Activated naive CD8-positive, alpha-beta T cell treated with anti-CD3 and anti-CD28 coated beads, Interleukin-2, amount 50 U/mL, for 24 hours (primary cell): ENCODE measurements around the gene ARID5B.
A peak's percentile ranks its signal among the peaks of the same experiment; 100 is the strongest.

Experiments used
- ATAC-seq: fragments of 150-1000 bp; cut with Tn5 transposase; one replicate; pipeline ENCODE4 v1.10.0; 2021
- DNase-seq: peaks from one replicate; pipeline ENCODE4 v3.0.0; 2021
- H3K27ac Mint-ChIP-seq: one replicate; pipeline ENCODE4 v1.8.0; 2021; ENCODE audit warnings: mild to moderate bottlenecking, mixed read lengths
- H3K27me3 Mint-ChIP-seq: one replicate; pipeline ENCODE4 v1.8.0; 2021; ENCODE audit warnings: mixed read lengths
- H3K36me3 Mint-ChIP-seq: one replicate; pipeline ENCODE4 v1.8.0; 2021; ENCODE audit warnings: low read depth, mixed read lengths
- H3K4me1 Mint-ChIP-seq: one replicate; pipeline ENCODE4 v1.8.0; 2021; ENCODE audit warnings: mixed read lengths
- H3K4me3 Mint-ChIP-seq: one replicate; pipeline ENCODE4 v1.8.0; 2021; ENCODE audit warnings: mild to moderate bottlenecking, moderate library complexity, mixed read lengths
- H3K9me3 Mint-ChIP-seq: one replicate; pipeline ENCODE4 v1.8.0; 2021; ENCODE audit warnings: mixed read lengths

Gene ARID5B

DNA sequence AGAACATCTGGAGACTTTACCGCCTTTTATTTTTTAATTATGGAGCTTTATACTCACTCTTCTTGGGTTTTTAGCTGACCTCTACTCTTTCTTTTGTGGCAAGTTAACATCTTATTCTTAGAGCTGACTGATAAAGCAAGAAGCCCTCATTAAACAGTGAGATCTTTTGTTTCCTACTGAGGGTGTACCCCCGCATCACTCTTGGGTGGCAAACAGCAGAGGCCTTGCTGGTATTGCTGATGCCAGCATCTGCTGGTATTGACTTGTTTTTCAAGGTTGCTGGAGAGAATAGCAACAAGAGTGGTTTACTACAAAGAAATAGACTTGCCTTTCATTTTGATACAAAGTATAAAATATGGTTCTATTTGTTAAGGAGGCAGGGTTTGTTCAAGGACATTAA lies 154.7 kb downstream of the ARID5B start:
- no peak for DNase-seq
- Mint-ChIP-seq H3K27me3 (no peaks in the 10 kb centered on the region), H3K27ac (peak overlapping the region; percentile 38), H3K36me3 (peaks cover 95% of the 10 kb centered on the region), H3K4me1 (peaks cover 83% of the 10 kb centered on the region), H3K9me3 (peaks cover 17% of the 10 kb centered on the region), H3K4me3 (no peak overlapping the region)
- no peak for ATAC-seq

DNA sequence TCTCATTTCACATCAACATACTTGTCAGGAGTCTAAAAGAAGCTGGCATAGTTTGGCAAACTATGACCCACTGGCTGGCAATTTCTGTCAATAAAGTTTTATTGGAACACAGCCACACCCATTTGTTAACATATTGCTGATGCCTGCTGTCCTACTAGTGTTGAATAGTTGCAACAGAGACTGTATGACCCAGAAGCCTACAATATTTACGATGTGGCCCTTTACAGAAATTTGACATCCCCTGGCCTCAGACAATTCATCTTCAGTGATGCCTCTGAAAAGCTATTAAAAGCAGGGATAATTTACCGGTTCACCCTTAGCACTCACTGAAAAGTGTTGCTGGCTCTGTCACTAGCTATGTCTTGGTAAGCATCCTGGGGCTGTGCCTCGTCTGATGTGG lies 155.2 kb downstream of the ARID5B start:
- peaks cover 83% of the 10 kb centered on the region for H3K4me1 Mint-ChIP-seq
- peaks cover 19% of the 10 kb centered on the region for H3K9me3 Mint-ChIP-seq
- H3K27ac Mint-ChIP-seq = peak overlapping the region; percentile 19
- DNase-seq = no peak
- no peak for ATAC-seq
- peaks cover 95% of the 10 kb centered on the region for H3K36me3 Mint-ChIP-seq
- H3K27me3 Mint-ChIP-seq = no peaks in the 10 kb centered on the region
- H3K4me3 Mint-ChIP-seq = no peak overlapping the region

DNA sequence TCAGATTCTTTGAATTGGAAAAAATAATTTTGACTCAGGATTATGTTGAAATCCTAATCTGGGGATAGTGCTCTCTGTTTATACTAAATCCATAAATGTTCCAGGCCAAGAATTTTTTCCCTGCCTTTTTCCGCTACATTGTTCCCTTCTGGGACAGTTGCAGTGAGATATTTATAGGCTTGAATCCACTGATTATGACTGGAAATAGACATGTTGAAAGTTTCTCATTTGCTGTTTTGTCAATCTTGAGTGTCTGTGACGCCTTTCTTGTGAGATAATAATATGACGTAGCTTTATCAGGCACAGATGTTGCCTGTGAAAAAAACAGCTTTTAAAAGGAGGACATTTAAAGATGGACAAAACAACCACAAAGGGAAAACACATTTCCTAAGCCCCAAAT lies 155.9 kb downstream of the ARID5B start:
- Mint-ChIP-seq H3K36me3 (peaks cover 93% of the 10 kb centered on the region), H3K27me3 (no peaks in the 10 kb centered on the region), H3K4me1 (peaks cover 83% of the 10 kb centered on the region), H3K4me3 (no peak overlapping the region), H3K27ac (peak overlapping the region; percentile 17), H3K9me3 (peaks cover 22% of the 10 kb centered on the region)
- DNase-seq = no peak
- no peak for ATAC-seq

DNA sequence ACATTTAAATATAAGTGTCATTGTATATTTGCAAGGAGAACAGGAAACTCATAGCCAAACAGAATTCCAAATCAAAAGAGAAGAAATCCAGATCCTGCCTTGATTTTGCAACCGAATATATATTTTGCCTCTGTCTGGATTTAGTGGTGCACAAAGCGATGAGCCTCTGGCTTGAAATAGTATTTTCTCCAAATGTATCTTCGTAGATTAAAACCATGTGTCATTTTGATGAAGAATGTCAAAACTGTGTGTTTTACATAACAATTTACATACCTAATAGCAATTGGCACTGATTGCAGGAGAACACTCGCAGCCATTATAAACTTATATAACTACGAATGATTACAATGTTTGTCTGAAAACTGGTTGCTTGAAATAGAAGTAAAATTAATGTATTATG lies 156.4 kb downstream of the ARID5B start:
- ATAC-seq (no peak), DNase-seq (no peak)
- Mint-ChIP-seq H3K4me3 (no peak overlapping the region), H3K9me3 (peaks cover 17% of the 10 kb centered on the region), H3K36me3 (peaks cover 93% of the 10 kb centered on the region), H3K4me1 (peaks cover 83% of the 10 kb centered on the region), H3K27ac (no peak overlapping the region), H3K27me3 (no peaks in the 10 kb centered on the region)

DNA sequence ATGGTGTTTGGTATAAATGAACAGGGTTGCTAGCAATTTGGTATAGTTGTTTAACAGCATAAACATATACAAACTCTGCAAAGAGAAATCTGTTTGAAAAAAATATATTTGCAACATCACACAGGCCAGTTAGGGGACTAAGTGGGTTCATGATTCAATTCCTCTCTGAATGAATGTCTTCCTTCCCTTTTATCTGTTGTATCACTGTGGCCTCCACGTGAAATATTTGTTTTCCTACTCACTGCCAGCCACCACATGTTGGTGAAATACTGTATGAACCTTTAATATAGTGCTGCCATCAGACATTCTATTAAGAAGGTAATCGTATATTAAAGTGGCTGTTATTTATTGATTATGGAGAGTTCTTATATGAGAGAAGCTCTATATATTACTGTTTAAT lies 157.0 kb downstream of the ARID5B start:
- DNase-seq (no peak), ATAC-seq (no peak)
- Mint-ChIP-seq H3K9me3 (peaks cover 12% of the 10 kb centered on the region), H3K27me3 (no peaks in the 10 kb centered on the region), H3K4me3 (no peak overlapping the region), H3K4me1 (peaks cover 83% of the 10 kb centered on the region), H3K27ac (peak overlapping the region; percentile 59), H3K36me3 (peaks cover 92% of the 10 kb centered on the region)

DNA sequence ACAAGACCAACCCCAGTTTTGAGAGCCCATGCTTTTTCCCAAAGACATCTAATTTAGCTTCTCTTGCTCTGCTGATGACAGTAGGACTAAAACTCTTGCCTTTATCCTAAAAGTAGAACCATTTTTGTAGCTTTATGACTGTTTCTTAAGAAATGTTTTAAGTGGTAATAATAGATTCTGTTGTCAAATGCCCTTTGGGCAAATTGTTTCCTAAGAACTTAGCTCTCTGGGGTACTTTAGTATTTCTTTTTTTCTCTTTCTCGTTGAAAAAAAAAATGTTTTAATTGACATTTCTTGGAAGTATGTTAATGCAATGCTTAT lies 157.4 kb downstream of the ARID5B start:
- Mint-ChIP-seq H3K36me3 (peaks cover 92% of the 10 kb centered on the region), H3K4me3 (no peak overlapping the region), H3K9me3 (peaks cover 12% of the 10 kb centered on the region), H3K4me1 (peaks cover 83% of the 10 kb centered on the region), H3K27me3 (no peaks in the 10 kb centered on the region), H3K27ac (no peak overlapping the region)
- no peak for ATAC-seq
- no peak for DNase-seq

DNA sequence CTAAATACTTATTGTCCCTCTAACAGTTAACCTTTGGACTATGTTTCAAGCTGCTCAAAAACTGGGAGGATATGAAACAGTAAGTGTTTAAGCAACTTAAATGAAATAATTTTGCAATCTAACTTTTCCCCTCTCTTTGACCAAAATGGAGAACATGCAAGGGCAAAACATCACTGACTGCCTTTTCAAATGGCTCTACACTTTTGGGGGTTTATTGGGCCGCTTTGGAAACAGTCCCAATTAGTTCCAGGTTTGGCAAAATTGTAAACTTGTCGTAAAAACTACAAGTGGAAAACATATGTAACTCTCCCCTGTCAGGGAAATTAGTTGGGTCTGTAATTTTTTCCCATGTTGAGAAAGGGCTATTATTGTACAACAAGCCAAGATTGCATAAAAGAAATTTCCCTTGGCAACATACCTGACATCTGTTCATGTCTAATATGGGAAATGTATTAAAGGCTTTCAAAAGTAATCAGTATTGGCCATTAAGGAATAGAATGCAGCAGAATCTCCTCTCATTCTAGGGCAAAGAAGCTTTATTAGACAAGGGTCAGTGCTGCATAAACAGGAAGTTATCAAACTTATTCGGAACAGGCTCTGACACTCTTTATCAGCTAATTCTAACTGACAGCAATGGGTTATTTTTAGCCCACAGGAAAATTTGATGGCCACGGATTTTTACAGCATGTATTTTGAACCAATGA lies 157.9 kb downstream of the ARID5B start:
- H3K9me3 Mint-ChIP-seq = peaks cover 12% of the 10 kb centered on the region
- H3K4me3 Mint-ChIP-seq = no peak overlapping the region
- no peak for ATAC-seq

DNA sequence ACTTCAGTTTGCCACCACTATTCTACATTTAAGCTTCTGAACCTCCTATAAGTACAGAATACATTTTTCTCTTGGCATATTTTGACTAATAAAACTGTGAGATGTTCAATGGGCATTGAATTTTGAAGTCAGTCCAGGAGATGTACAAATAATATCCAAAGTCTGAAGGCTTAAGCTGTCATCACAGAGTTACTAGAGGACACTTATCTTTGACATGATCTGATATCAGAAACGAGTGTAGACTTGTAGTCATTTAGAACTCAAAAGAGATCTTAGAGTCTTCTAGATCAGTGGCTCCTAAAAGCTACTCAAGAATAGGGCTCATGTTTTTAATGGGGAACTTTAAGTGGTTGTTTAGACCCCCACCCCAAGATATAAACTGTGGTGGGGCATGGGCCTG lies 160.5 kb downstream of the ARID5B start:
- no peaks in the 10 kb centered on the region for H3K27me3 Mint-ChIP-seq
- DNase-seq (no peak), ATAC-seq (no peak)
- H3K36me3 Mint-ChIP-seq = peaks cover 89% of the 10 kb centered on the region
- peaks cover 67% of the 10 kb centered on the region for H3K4me1 Mint-ChIP-seq
- H3K9me3 Mint-ChIP-seq = peaks cover 12% of the 10 kb centered on the region
- H3K4me3 Mint-ChIP-seq = peak overlapping the region; percentile 7
- H3K27ac Mint-ChIP-seq = peak overlapping the region; percentile 89

More for the DNA sequence above, 157.9 kb downstream of the ARID5B start:
- Mint-ChIP-seq H3K27me3 (no peaks in the 10 kb centered on the region), H3K4me1 (peaks cover 83% of the 10 kb centered on the region), H3K36me3 (peaks cover 92% of the 10 kb centered on the region), H3K27ac (peak overlapping the region; percentile 40)
- DNase-seq = no peak

DNA sequence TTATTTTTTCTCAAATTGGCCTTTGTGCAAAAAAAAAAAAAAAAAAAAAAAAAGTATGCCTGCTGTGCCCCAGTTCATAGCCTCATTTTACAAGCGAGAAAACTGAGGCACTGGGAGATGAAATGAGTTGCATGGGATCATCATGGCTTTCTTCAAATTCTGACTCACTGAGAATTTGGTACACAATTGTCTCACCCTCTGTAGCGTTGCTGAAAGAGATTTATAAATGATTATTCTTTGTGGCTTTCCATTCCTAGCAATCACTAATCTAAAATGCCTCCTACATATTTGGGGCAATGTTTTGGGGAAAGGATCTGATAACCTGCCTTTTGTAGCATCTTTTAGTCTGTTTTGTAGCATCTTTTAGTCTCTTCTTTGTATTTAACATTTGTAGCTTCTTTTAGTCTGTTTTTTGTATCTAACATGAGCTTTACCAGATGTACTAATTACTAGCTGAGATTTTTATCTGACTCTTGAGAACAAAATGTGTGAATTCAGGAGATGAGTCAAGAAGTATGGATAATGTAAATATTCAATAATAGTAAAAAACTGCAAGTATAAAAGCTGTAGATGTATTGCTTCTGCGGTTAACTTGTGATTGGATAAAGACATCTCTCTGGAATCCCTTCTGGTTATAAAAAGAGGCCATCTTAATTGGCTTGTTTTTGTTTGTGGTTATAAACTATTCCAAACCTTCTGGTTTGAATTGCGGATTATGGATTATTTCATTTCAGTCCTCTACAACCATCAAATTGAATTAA lies 161.4 kb downstream of the ARID5B start:
- Mint-ChIP-seq H3K27ac (peak overlapping the region; percentile 89), H3K9me3 (peaks cover 12% of the 10 kb centered on the region), H3K36me3 (peaks cover 81% of the 10 kb centered on the region), H3K4me1 (peaks cover 66% of the 10 kb centered on the region), H3K27me3 (no peaks in the 10 kb centered on the region), H3K4me3 (no peak overlapping the region)
- DNase-seq (no peak), ATAC-seq (peak; percentile 75)

DNA sequence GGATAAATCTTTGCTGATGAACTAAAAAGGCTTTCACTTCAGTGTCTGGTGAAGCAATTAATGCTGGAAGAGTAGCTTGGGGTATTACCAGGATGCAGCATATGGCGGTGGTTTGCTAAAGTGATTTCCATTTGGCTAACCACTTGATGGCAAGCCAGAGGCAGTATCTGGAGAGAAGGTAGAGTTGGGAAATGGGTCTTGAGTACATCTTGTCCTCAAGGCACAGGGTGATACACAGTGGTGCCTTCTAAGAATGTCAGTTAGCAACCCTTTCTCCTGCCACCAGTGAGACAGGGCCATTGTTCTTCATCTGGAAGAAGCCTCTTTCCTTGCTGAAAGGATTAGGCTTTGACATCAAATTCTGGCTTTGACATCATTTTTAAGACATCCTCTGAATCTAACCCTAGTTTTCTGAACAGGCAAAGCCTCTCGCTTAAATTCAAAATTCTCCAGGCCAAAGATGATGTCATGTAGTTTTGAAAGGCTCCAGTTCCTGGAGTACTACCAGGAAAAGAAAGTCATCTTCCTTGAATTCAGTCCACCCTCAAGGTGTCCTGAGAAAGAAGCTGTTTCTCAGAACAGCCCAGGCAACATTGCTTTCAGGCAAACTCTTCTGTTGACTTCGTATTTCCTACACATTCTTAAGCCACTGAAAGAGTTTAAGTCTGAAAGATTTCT lies 162.4 kb downstream of the ARID5B start:
- Mint-ChIP-seq H3K36me3 (peaks cover 73% of the 10 kb centered on the region), H3K27me3 (no peaks in the 10 kb centered on the region), H3K9me3 (peaks cover 12% of the 10 kb centered on the region), H3K4me1 (peaks cover 60% of the 10 kb centered on the region), H3K4me3 (no peak overlapping the region), H3K27ac (peak overlapping the region; percentile 65)
- ATAC-seq (peak; percentile 43), DNase-seq (no peak)

DNA sequence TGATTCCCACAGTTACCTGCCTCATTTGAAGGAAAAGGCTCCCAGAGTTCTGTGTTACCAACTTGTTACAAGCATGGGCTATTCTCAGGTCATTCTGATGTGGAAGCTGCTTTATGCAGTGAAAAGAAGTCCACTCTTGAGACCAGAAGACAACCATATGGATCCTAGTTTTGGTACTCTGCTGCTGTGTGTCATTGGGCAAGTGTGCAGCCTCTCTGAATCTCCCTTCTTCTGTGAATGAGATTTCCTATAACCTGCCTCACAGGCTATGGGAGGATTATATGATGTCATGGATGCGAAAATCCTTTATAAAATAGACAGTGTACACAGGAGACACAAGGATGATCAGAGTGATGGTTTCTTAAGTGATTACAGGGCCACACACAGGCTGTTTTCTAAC lies 166.1 kb downstream of the ARID5B start:
- Mint-ChIP-seq H3K27ac (no peak overlapping the region), H3K27me3 (no peaks in the 10 kb centered on the region), H3K9me3 (no peaks in the 10 kb centered on the region), H3K4me3 (no peak overlapping the region), H3K4me1 (peaks cover 51% of the 10 kb centered on the region), H3K36me3 (peaks cover 70% of the 10 kb centered on the region)
- DNase-seq = no peak
- ATAC-seq = no peak

DNA sequence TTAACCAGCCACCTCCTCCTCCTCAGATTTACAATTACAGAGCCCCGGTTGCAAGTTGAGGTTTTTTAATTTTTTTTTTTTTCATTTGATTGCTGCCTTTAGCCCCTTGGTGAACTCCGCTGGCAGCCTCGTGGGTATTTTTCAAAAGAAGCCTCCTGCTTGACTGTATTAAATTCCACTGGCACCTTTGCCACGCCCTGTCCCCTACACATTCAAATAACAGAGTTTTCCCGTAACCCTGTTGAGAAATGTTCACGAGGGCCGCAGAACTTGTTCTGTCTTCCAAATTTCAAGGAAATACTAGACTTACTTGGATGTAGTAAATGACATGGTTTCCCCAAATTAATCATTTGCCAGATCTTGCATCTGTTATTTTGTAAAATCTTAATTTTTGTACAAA lies 167.0 kb downstream of the ARID5B start:
- Mint-ChIP-seq H3K4me1 (peaks cover 50% of the 10 kb centered on the region), H3K27me3 (no peaks in the 10 kb centered on the region), H3K9me3 (no peaks in the 10 kb centered on the region), H3K27ac (peak overlapping the region; percentile 6), H3K36me3 (peaks cover 72% of the 10 kb centered on the region), H3K4me3 (no peak overlapping the region)
- ATAC-seq (no peak), DNase-seq (no peak)

DNA sequence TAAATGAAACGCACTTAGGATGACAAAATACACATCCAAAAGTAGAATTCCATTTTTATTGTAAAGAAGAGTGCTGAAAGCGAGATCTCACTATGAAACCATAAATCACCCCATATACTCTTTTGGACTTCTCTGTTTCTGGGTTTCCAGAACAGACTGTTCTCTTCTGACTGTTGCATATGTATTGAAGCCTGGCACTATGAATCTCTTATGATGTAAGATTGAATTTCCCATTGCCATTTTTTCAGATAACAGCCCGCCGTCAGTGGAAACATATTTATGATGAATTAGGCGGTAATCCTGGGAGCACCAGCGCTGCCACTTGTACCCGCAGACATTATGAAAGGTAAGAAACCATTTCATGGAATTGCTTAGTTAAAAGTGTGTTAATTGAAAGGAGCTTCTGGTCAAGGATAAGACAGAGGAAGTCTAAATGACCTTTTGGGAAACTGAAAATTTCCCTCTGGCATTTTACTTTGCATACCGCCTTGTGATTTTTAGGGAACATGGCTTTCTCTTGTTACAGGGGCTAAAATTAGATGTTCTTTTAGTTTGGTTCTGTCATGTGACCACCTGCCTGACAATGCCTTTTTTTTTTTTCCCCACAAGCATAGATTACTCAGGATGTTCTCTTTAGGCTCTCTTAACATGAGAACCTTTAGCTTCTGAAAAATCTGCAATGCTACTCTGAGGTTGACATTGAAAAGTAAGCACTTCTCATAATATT lies 168.1 kb downstream of the ARID5B start:
- no peak overlapping the region for H3K4me3 Mint-ChIP-seq
- H3K9me3 Mint-ChIP-seq = no peaks in the 10 kb centered on the region
- no peak overlapping the region for H3K27ac Mint-ChIP-seq
- ATAC-seq = no peak
- no peaks in the 10 kb centered on the region for H3K27me3 Mint-ChIP-seq
- H3K36me3 Mint-ChIP-seq = peaks cover 66% of the 10 kb centered on the region
- DNase-seq = no peak
- peaks cover 42% of the 10 kb centered on the region for H3K4me1 Mint-ChIP-seq

DNA sequence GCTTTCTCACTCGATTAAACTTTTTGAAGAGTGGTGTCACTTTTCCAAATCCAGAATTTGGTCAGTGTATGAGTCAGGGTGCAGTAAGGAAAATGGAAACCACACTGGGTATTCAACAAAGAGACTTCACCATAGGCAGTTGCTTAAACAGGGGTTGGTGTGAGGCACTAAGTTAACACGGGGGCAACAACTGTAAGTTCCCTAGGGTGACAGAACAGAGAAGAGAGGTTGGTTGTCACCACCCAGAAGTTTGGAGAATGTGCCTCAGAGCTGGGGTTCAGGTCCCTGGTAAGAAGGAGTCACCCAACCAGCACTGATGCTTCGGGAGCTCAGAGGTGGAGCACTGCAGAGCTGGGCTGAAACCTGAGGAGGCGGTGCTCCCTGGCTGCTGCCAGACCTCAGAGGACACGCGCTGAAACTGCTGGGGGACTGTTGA lies 170.4 kb downstream of the ARID5B start:
- peak overlapping the region; percentile 77 for H3K27ac Mint-ChIP-seq

More for the DNA sequence above, 170.4 kb downstream of the ARID5B start:
- DNase-seq = no peak
- Mint-ChIP-seq H3K27me3 (no peaks in the 10 kb centered on the region), H3K9me3 (no peaks in the 10 kb centered on the region), H3K36me3 (peaks cover 65% of the 10 kb centered on the region), H3K4me1 (peaks cover 51% of the 10 kb centered on the region), H3K4me3 (peak overlapping the region; percentile 27)
- peak; percentile 93 for ATAC-seq
